Tibial nerve (tissue), 4 donors: ENCODE data around the gene FGD2. TPM values are rescaled to one million over a fixed set of nuclear protein-coding genes. Genes with fewer than 3 reads are reported as not detected.

ENCODE experiments used
- DNase-seq, 2 donors: peaks; one replicate each; pipeline ENCODE4 v3.0.0-alpha.2; 2019; ENCODE audit warnings: low spot score in 2 of 2
- H3K27ac ChIP-seq, 4 donors: fragments of 200-600 bp; sonication (generic) in 3 of 4; one replicate each; pipeline ENCODE4 v1.5.1; 2017 to 2019; ENCODE audit warnings: mild to moderate bottlenecking in 1 of 4
- H3K27me3 ChIP-seq, 2 donors: fragments of 200-600 bp; sonication (generic) in 1 of 2; one replicate each; pipeline versions ENCODE4 v1.5.1 to v1.6.0; 2017 to 2019
- H3K36me3 ChIP-seq, 3 donors: fragments of 200-600 bp; sonication (generic); one replicate each; pipeline ENCODE4 v1.5.1; 2018 to 2019
- H3K4me1 ChIP-seq, 4 donors: fragments of 200-600 bp; sonication (generic) in 3 of 4; one replicate each; pipeline ENCODE4 v1.5.1; 2017 to 2019
- H3K4me3 ChIP-seq, 4 donors: fragments of 200-600 bp; sonication (generic) in 3 of 4; one replicate each; pipeline ENCODE4 v1.5.1; 2017 to 2019; ENCODE audit warnings: mild to moderate bottlenecking in 1 of 4, moderate library complexity in 1 of 4
- H3K9me3 ChIP-seq, 4 donors: fragments of 200-600 bp; sonication (generic) in 3 of 4; one replicate each; pipeline ENCODE4 v1.5.1; 2017 to 2019
- EP300 ChIP-seq, 2 donors: sonication (generic); formaldehyde crosslinking; IDR thresholded peaks; one replicate each; pipeline ENCODE4 v1.6.1; 2017; ENCODE audit warnings: antibody characterized with exemption in 2 of 2, mild to moderate bottlenecking in 1 of 2
- POLR2A ChIP-seq, 2 donors: fragments of 450-650 bp; IDR thresholded peaks; one replicate each; pipeline ENCODE4 v1.6.1; 2017; ENCODE audit warnings: antibody characterized with exemption in 2 of 2, mild to moderate bottlenecking in 2 of 2, moderate library complexity in 2 of 2
- WGBS, 2 donors: methylation state at CpG; one replicate each; pipeline ENCODE4 v1.1.5; 2018; 5-methylcytosine and 5-hydroxymethylcytosine counted together
- total RNA-seq, 4 donors: library from RNA; depleted of rRNA; stranded (reverse); fragments of >200 nt; gene quantifications; one replicate each; pipeline ENCODE4 v1.1.0, GENCODE V29; 2016
- TF ChIP-seq, protein P1 (sequence below), 5 experiments: fragments of 200-600 bp in 3 of 5; fragments of 450-650 bp in 2 of 5; sonication (generic) in 3 of 5; IDR thresholded peaks; one replicate each; pipeline ENCODE4 v1.5.1; 2016 to 2019; ENCODE audit warnings: antibody characterized with exemption in 5 of 5, mild to moderate bottlenecking in 3 of 5, moderate library complexity in 2 of 5

FGD2 gene
- total RNA-seq, 4 donors from 2014 or later = 40.9 to 182 (median 48.5) TPM

DNA sequence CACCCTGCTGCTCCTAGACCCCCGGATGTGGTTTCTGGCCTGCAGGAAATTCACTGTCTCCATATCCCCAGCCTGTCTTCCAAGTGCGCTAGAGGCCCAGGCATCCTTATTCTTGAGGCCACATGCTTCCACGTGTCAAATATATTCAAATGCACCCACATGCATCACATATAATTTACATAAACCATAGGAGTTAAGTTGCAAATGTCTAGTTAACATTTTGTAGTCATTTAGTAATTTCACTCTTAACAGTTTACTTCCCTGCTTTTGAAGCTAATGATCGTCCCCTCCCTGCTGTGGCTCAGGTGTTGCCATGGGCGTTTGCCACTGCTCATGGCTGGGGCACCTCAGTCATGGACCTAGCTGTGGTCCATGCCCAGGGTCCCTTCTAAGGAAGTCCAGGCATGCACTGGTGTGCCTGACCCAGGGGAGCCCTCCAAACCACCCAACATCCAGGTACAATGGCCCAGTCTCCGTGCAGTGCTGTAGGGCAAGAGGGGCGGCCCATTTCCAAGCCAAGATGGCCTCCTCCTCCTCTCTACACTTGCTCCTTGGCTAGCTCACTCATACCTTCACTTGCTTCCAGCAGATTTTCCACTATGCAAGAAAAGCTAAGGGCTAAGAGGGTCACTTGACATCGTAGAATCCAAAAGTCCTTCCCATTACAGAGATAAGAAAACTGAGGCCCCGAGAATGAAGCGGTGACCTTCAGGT lies 42.4 kb downstream of the FGD2 start:
- no peak for DNase-seq

DNA sequence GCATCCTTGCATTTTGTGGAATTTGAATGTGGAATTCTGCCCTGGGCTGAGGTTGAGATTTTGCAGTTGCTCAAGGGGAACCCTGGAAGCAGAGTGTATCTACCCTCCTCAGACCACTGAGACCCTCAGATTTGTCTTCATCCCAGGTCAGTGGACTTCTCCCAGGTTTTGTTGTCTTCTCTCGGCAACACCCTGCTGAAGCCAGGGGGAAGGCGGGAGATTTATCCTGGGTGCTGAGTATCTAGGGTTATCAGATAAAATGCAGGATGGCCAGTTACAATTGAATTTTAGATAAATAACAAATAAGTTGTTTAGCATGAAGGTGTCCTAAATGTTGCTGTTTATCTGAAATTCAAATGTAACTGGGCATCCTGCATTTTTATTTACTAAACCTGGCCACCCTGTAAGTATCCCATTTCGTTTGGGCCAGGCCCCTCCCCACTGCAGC lies 43.0 kb downstream of the FGD2 start:
- H3K27ac ChIP-seq = no peak overlapping the region
- WGBS, 2 donors = 45 to 57% methylated on average over 3 of the region's 3 CpGs
- H3K36me3 ChIP-seq = no peaks in the 10 kb centered on the region
- TF ChIP-seq POLR2A (IDR thresholded peaks at IDR 0.05) = no peak
- TF ChIP-seq, protein P1, sequence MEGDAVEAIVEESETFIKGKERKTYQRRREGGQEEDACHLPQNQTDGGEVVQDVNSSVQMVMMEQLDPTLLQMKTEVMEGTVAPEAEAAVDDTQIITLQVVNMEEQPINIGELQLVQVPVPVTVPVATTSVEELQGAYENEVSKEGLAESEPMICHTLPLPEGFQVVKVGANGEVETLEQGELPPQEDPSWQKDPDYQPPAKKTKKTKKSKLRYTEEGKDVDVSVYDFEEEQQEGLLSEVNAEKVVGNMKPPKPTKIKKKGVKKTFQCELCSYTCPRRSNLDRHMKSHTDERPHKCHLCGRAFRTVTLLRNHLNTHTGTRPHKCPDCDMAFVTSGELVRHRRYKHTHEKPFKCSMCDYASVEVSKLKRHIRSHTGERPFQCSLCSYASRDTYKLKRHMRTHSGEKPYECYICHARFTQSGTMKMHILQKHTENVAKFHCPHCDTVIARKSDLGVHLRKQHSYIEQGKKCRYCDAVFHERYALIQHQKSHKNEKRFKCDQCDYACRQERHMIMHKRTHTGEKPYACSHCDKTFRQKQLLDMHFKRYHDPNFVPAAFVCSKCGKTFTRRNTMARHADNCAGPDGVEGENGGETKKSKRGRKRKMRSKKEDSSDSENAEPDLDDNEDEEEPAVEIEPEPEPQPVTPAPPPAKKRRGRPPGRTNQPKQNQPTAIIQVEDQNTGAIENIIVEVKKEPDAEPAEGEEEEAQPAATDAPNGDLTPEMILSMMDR (IDR thresholded peaks at IDR 0.05) = no peak
- no peak for TF ChIP-seq EP300 (IDR thresholded peaks at IDR 0.05)
- H3K9me3 ChIP-seq = no peaks in the 10 kb centered on the region
- H3K4me1 ChIP-seq = peaks cover 0 to 33% (median 16%) of the 10 kb centered on the region in 4 donors
- H3K27me3 ChIP-seq = no peaks in the 10 kb centered on the region
- H3K4me3 ChIP-seq = no peak overlapping the region
- DNase-seq = no peak

More for the DNA sequence above, 42.4 kb downstream of the FGD2 start:
- Histone ChIP-seq H3K27ac (no peak overlapping the region), H3K4me1 (peaks cover 0 to 33% (median 16%) of the 10 kb centered on the region in 4 donors), H3K27me3 (no peaks in the 10 kb centered on the region), H3K4me3 (no peak overlapping the region), H3K9me3 (no peaks in the 10 kb centered on the region), H3K36me3 (no peaks in the 10 kb centered on the region)
- TF ChIP-seq POLR2A (IDR thresholded peaks at IDR 0.05) (no peak), EP300 (IDR thresholded peaks at IDR 0.05) (no peak)
- TF ChIP-seq, protein P1 (IDR thresholded peaks at IDR 0.05) = no peak
- 86 to 87% methylated on average over 10 of the region's 10 CpGs for WGBS, 2 donors

DNA sequence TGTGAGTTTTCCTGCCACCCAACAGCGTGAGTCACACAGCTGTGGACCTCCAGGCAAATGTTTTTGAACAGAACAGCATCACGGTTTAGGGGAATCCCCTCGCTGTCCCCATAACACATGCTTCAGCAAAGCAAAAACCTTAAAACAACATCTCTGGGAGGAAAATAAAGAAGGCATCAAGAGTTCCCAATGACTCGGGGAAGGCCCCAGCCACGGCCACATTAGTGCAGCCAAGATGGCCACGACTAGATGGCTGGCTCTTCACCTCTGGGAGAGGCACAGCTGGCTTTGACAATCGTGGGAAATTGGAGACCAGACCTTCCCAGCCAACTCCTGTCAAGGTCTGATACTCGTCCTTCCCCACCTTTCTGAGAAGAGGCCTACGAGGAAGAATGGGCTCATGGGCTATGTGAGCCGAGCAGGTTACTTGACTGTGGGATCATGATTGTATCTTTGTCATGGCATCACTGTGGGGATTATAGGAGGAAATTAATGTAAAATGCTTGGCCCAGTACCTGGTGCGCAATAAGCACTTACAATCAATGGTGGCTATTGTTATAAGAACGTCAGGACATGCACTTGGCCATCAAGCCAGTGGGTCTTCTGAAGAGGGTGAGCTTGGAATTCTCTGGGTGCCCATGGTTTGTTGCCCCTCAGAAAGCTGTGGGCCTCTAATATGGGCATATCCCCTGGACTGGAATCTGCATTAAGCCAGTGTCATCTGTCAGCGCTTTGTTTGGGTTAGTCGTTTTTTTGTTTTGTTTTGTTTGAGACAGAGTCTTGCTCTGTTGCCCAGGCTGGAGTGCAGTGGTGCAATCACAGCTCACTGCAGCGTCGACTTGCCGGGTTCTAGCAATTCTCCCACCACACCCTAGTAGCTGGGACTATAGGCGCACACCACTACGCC lies 43.6 kb downstream of the FGD2 start:
- Histone ChIP-seq H3K36me3 (no peaks in the 10 kb centered on the region), H3K4me1 (peaks cover 0 to 33% (median 16%) of the 10 kb centered on the region in 4 donors), H3K27me3 (no peaks in the 10 kb centered on the region), H3K9me3 (no peaks in the 10 kb centered on the region), H3K27ac (peak overlapping the region in 2 of 4 donors; percentile 39 to 44), H3K4me3 (no peak overlapping the region)
- 76 to 77% methylated on average over 19 of the region's 19 CpGs for WGBS, 2 donors
- peak in 1 of 2 donors; percentile 43 for DNase-seq
- TF ChIP-seq POLR2A (IDR thresholded peaks at IDR 0.05) = no peak
- TF ChIP-seq, protein P1 (IDR thresholded peaks at IDR 0.05) = no peak
- peak in 1 of 2 donors; percentile 27 for TF ChIP-seq EP300 (IDR thresholded peaks at IDR 0.05)

DNA sequence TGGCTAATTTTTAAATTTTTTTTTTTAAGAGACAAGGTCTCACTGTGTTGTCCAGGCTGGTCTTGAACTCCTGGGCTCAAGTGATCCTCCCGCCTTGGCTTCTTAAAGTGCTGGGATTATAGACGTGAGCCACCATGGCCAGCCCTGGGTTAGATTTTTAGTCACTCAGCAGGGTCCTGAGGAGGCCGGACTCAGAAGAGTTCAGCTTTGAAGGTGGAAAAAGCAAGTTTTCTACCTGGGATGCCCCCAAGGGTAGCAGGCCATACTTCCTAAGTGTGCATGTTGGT lies 44.2 kb downstream of the FGD2 start:
- Histone ChIP-seq H3K27ac (peak overlapping the region in 2 of 4 donors; percentile 39 to 44), H3K4me1 (peaks cover 0 to 33% (median 16%) of the 10 kb centered on the region in 4 donors), H3K36me3 (no peaks in the 10 kb centered on the region), H3K9me3 (no peaks in the 10 kb centered on the region), H3K4me3 (no peak overlapping the region), H3K27me3 (no peaks in the 10 kb centered on the region)
- no peak for DNase-seq
- WGBS, 2 donors = 87 to 90% methylated on average over 3 of the region's 3 CpGs
- no peak for TF ChIP-seq EP300 (IDR thresholded peaks at IDR 0.05)
- TF ChIP-seq, protein P1 (IDR thresholded peaks at IDR 0.05) = no peak
- TF ChIP-seq POLR2A (IDR thresholded peaks at IDR 0.05) = no peak
